BJ (cell line): ENCODE measurements around the gene SLC6A3. TPM values are rescaled to one million over a fixed set of nuclear protein-coding genes. Genes with fewer than 3 reads are reported as not detected.

Experiments used
- CTCF ChIA-PET: fragments of 350-600 bp; formaldehyde crosslinking; extraction: SDS; loops from one replicate; lab custom pipeline; 2021; ENCODE audit warnings: antibody characterized with exemption, inconsistent platforms; lab: Yijun Ruan, JAX
- POLR2A ChIA-PET: fragments of 300-600 bp; sonication (Branson Sonifier 250); formaldehyde crosslinking; extraction: SDS; loops from one replicate; lab custom pipeline; 2021; ENCODE audit warnings: antibody characterized with exemption; lab: Charles Lee
- DNase-seq: peaks from one replicate; pipeline ENCODE4 v3.0.0-alpha.2; 2011; ENCODE audit warnings: low read depth
- H3K27me3 ChIP-seq: 2 replicates; pipeline ENCODE4 v1.6.0; 2011; ENCODE audit warnings: low read length; ENCODE audit not compliant: control insufficient read depth, insufficient read depth
- H3K36me3 ChIP-seq: 2 replicates; pipeline ENCODE4 v1.5.1; 2011; ENCODE audit warnings: low read length; ENCODE audit not compliant: control insufficient read depth, insufficient read depth
- H3K4me3 ChIP-seq: 2 replicates; pipeline ENCODE4 v1.5.1; 2011; ENCODE audit warnings: low read depth, mild to moderate bottlenecking, control low read depth, low read length
- polyA plus RNA-seq: library from polyadenylated mRNA; depleted of rRNA; stranded (reverse); fragments of >200 nt; gene quantifications from 2 replicates; pipeline ENCODE4 v1.2.3, GENCODE V29; 2011
- TF ChIP-seq, protein P1 (sequence below): IDR thresholded peaks from 2 replicates; pipeline ENCODE4 v1.5.1; 2011; ENCODE audit warnings: low read depth, mild to moderate bottlenecking, control low read depth, inconsistent platforms, low read length, moderate library complexity; ENCODE audit not compliant: insufficient read depth

SLC6A3 gene
- polyA plus RNA-seq, 1 experiment: not detected

DNA sequence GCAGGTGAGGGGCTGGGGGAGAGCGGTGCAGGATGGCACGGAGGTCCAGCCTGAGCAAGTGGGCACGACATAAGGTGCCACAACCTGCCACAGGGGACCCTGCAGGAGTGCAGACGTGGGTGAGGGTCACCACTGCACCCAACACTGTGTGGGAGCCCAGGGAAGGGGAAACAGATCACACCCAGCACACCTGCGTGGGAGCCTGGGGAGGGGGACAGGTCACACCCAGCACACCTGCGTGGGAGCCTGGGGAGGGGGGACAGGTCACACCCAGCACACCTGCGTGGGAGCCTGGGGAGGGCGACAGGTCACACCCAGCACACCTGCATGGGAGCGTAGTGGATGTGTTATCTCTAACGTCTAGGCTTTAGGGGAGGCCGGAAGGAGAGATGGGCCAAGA lies 53.0 kb downstream of the SLC6A3 start:
- no peaks in the 10 kb centered on the region for H3K36me3 ChIP-seq
- no peak for DNase-seq
- POLR2A ChIA-PET: no interaction called here
- TF ChIP-seq, protein P1, sequence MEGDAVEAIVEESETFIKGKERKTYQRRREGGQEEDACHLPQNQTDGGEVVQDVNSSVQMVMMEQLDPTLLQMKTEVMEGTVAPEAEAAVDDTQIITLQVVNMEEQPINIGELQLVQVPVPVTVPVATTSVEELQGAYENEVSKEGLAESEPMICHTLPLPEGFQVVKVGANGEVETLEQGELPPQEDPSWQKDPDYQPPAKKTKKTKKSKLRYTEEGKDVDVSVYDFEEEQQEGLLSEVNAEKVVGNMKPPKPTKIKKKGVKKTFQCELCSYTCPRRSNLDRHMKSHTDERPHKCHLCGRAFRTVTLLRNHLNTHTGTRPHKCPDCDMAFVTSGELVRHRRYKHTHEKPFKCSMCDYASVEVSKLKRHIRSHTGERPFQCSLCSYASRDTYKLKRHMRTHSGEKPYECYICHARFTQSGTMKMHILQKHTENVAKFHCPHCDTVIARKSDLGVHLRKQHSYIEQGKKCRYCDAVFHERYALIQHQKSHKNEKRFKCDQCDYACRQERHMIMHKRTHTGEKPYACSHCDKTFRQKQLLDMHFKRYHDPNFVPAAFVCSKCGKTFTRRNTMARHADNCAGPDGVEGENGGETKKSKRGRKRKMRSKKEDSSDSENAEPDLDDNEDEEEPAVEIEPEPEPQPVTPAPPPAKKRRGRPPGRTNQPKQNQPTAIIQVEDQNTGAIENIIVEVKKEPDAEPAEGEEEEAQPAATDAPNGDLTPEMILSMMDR: no peak
- H3K4me3 ChIP-seq: no peak overlapping the region
- peaks cover 9% of the 10 kb centered on the region for H3K27me3 ChIP-seq
- CTCF ChIA-PET: no interaction called here

DNA sequence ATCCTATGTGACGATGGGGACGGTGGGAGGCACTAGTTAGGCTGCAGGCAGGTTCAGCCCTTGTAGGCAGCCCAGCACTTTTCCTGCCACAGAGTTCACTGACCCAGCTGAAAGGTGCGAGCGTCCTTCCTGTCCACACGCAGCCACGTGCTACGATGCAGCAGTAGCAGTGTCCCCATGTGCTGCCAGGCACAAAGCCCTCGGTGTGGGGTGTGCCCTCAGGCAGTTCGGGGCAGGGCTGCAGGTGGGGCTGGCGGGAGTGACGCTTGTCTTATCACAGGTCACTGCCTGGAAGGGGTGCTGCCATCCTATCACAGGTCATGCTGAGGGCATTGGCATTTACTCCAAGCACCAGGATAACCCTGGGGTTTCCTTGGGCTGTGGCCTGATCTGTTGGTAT lies 53.5 kb downstream of the SLC6A3 start:
- no peak overlapping the region for H3K4me3 ChIP-seq
- ChIA-PET POLR2A (no interaction called here), CTCF (no interaction called here)
- no peaks in the 10 kb centered on the region for H3K36me3 ChIP-seq
- peaks cover 13% of the 10 kb centered on the region for H3K27me3 ChIP-seq
- TF ChIP-seq, protein P1: no peak
- no peak for DNase-seq

DNA sequence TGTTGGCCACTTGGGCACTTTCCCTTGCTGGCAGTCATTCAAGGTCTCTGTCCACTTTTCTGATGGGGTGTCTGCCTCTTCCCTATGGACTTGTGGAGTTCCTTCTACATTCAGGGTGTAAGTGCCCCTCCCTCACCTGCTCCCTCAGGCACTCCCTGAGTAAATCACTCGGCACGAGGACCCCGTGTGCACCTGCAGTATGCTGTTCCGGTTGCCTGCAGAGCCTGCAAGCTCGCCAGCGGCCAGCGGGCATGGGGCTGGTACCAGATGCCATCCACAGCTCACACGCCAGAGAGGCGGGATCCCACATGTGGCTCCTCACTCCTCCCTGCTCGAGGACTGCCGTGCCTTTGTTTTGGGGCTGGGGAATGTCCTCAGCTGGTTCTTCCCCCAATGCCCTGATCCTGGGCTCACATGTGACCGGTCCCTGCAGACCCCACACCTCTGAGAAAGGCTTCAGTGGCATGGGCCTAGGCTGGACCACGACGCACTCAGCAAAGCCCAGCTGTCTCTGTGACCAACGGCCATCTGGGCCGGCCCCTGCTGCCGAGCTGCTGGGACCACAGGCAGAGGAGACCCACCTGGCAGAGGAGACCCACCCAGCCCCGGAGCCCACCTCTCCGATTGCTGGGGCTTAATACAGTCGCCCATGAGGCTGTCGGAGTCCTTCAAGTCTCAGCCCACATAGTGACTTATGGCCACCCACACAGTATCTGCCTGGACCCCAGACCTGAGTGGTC lies 54.2 kb downstream of the SLC6A3 start:
- TF ChIP-seq, protein P1: no peak
- ChIA-PET CTCF (interaction anchor here (1.1 kb wide), 1 partner anchor 13 kb away, joined by 4 read pairs; no protein-coding TSS in a partner anchor), POLR2A (no interaction called here)
- Histone ChIP-seq H3K36me3 (no peaks in the 10 kb centered on the region), H3K27me3 (peaks cover 18% of the 10 kb centered on the region), H3K4me3 (no peak overlapping the region)
- DNase-seq: no peak

DNA sequence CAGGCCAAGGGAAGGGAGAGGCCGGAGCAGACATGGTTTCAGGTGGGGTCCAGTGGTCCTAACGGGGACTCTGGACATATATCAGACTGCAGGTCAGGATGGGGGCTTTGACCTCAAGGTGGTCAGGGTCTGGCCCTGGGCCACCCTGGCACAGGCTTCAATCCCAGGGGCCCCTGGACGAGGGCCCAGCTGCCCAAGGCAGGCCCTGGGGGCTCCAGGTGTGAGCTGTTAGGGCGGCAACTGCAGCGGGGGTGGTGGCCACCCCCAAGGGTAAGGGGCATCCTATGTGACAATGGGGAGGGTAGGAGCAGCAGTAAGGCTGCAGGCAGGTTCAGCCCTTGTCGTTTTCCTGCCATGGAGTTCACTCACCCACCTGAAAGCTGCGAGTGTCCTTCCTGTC lies 54.9 kb downstream of the SLC6A3 start:
- CTCF ChIA-PET: interaction anchor here (1.1 kb wide), 1 partner anchor 12 kb away, joined by 4 read pairs; no protein-coding TSS in a partner anchor
- H3K27me3 ChIP-seq: peaks cover 18% of the 10 kb centered on the region
- no peaks in the 10 kb centered on the region for H3K36me3 ChIP-seq
- no peak overlapping the region for H3K4me3 ChIP-seq
- DNase-seq: no peak
- POLR2A ChIA-PET: no interaction called here
- TF ChIP-seq, protein P1: no peak

DNA sequence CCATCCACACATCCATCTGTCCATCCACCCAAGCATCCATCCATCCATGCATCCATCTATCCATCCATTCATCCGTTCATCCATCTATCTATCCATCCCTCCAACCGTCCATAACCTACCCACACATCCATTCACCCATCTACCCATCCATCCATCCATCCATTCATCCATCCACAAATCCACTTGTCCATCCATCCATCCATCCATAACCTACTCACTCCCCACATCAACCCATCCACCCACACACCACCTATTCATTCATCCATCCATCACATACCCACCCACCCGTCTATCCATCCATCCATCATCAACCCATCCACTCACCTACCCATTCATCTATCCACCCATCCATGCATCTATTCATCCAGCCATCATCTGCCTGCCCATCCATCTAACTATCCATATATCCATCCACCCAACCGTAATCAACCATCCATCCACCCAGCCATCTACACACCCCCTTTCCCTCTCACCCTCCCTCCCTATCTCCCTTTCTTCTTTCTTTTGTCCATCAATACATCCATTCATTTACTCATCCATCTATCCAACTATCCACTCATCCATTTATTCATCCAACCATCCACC lies 56.8 kb downstream of the SLC6A3 start:
- DNase-seq: no peak
- TF ChIP-seq, protein P1: no peak
- ChIA-PET POLR2A (no interaction called here), CTCF (no interaction called here)
- Histone ChIP-seq H3K36me3 (no peaks in the 10 kb centered on the region), H3K27me3 (peaks cover 18% of the 10 kb centered on the region), H3K4me3 (no peak overlapping the region)
